ENCODE results near the gene IMMP2L. TPM values are rescaled to one million over a fixed set of nuclear protein-coding genes. Genes with fewer than 3 reads are reported as not detected.

The IMMP2L gene
- total and polyA plus RNA-seq, 4 donors: 7.3 to 21.1 (median 12.4) TPM

DNA sequence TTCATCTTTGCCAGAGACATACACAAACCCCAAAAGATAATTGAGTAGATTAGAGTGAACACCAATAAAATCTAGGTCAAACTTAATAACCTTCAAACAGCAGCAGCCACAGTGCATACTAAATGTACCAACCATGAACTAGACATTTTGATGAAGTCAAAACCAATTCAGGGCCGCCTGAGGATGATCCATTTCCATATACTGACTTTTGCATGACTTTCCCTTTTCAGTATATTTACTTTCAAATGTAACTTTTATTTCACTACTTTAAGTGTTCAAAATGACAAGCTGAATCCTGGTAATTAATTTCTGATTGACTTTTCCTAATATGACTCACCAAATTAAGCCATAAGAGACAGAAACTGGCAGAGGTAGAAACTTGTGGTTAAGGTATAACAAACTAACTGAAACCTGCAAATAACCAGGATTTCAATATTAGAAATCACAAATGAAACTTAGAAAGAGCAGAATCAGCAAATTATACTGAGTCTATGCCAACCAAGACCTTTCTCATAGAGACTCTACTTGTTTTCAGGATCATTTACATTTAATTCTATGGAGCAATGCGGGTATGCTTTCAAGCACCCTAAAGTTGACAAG is 643.2 kb downstream of the IMMP2L start:
- Histone ChIP-seq H3K36me3 (ENCODE audit: control insufficient read depth in 4 of 4, insufficient read depth in 3 of 4, low read depth in 1 of 4, low read length in 3 of 4) (no peaks in the 10 kb centered on the region), H3K4me3 (ENCODE audit: low read depth in 1 of 3, low read length in 3 of 3) (no peak overlapping the region), H3K27me3 (ENCODE audit: control insufficient read depth in 4 of 4, insufficient read depth in 4 of 4, low read length in 3 of 4) (no peaks in the 10 kb centered on the region), H3K9ac (ENCODE audit: low read depth in 1 of 2, low read length in 2 of 2) (no peak overlapping the region), H3K4me1 (ENCODE audit: control insufficient read depth in 4 of 4, insufficient read depth in 4 of 4, low read length in 3 of 4) (no peaks in the 10 kb centered on the region), H3K27ac (ENCODE audit: low read depth in 1 of 2, low read length in 2 of 2) (no peak overlapping the region), H3K9me3 (ENCODE audit: control insufficient read depth in 4 of 4, low read length in 3 of 4) (no peaks in the 10 kb centered on the region)
- 92% methylated on average over 2 of the region's 2 CpGs for WGBS
- TF ChIP-seq RAD21 (IDR thresholded peaks at IDR 0.05) (no peak), TAF1 (conservative IDR thresholded peaks at IDR 0.05) (no peak), SP1 (IDR thresholded peaks at IDR 0.05) (no peak), FOXA1 (IDR thresholded peaks at IDR 0.05) (no peak), HNF4A (conservative IDR thresholded peaks at IDR 0.05) (no peak)
- TF ChIP-seq, protein P1, sequence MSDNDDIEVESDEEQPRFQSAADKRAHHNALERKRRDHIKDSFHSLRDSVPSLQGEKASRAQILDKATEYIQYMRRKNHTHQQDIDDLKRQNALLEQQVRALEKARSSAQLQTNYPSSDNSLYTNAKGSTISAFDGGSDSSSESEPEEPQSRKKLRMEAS (IDR thresholded peaks at IDR 0.05): no peak
- DNase-seq (ENCODE audit: low spot score): no peak

DNA sequence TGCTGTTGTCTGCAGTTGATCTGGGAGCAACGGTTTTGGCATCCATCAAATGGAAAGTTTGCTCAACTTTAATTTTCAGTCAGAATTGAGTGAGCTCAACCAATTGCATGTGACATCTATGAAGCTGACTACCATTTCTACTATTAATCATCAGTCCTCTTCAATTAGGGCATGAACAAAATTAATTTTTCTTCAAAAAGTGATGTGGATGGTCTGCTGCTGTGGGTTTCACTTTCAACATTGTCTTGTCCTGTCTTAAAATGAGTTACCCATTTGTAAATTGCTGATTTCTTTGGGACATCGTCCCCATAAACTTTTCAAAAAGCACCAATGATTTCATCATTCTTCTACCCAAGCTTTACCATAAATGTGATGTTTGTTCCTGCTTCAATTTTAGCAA is 648.0 kb downstream of the IMMP2L start:
- 84% methylated on average over 2 of the region's 2 CpGs for WGBS
- TF ChIP-seq EGR1 (IDR thresholded peaks at IDR 0.05; ENCODE audit: low read depth in 2 of 2) (no peak), RAD21 (IDR thresholded peaks at IDR 0.05) (no peak), FOXA2 (IDR thresholded peaks at IDR 0.05) (no peak), HNF4A (conservative IDR thresholded peaks at IDR 0.05) (no peak), JUND (IDR thresholded peaks at IDR 0.05) (no peak), TAF1 (conservative IDR thresholded peaks at IDR 0.05) (no peak), NR2F2 (IDR thresholded peaks at IDR 0.05) (no peak), GABPA (IDR thresholded peaks at IDR 0.05 in 1 of 2, conservative IDR thresholded peaks at IDR 0.05 in 1 of 2) (no peak), YY1 (IDR thresholded peaks at IDR 0.05) (no peak), HNF4G (IDR thresholded peaks at IDR 0.05) (no peak), RXRA (IDR thresholded peaks at IDR 0.05) (no peak), SP1 (IDR thresholded peaks at IDR 0.05) (no peak), FOXA1 (IDR thresholded peaks at IDR 0.05) (no peak)
- TF ChIP-seq, protein P2, sequence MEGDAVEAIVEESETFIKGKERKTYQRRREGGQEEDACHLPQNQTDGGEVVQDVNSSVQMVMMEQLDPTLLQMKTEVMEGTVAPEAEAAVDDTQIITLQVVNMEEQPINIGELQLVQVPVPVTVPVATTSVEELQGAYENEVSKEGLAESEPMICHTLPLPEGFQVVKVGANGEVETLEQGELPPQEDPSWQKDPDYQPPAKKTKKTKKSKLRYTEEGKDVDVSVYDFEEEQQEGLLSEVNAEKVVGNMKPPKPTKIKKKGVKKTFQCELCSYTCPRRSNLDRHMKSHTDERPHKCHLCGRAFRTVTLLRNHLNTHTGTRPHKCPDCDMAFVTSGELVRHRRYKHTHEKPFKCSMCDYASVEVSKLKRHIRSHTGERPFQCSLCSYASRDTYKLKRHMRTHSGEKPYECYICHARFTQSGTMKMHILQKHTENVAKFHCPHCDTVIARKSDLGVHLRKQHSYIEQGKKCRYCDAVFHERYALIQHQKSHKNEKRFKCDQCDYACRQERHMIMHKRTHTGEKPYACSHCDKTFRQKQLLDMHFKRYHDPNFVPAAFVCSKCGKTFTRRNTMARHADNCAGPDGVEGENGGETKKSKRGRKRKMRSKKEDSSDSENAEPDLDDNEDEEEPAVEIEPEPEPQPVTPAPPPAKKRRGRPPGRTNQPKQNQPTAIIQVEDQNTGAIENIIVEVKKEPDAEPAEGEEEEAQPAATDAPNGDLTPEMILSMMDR (IDR thresholded peaks at IDR 0.05; ENCODE audit: low read depth, low read length, missing input control): no peak
- TF ChIP-seq, protein P1 (IDR thresholded peaks at IDR 0.05): no peak
- TF ChIP-seq, protein P3, sequence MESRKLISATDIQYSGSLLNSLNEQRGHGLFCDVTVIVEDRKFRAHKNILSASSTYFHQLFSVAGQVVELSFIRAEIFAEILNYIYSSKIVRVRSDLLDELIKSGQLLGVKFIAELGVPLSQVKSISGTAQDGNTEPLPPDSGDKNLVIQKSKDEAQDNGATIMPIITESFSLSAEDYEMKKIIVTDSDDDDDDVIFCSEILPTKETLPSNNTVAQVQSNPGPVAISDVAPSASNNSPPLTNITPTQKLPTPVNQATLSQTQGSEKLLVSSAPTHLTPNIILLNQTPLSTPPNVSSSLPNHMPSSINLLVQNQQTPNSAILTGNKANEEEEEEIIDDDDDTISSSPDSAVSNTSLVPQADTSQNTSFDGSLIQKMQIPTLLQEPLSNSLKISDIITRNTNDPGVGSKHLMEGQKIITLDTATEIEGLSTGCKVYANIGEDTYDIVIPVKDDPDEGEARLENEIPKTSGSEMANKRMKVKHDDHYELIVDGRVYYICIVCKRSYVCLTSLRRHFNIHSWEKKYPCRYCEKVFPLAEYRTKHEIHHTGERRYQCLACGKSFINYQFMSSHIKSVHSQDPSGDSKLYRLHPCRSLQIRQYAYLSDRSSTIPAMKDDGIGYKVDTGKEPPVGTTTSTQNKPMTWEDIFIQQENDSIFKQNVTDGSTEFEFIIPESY (IDR thresholded peaks at IDR 0.05): no peak
- TF ChIP-seq, protein P4, sequence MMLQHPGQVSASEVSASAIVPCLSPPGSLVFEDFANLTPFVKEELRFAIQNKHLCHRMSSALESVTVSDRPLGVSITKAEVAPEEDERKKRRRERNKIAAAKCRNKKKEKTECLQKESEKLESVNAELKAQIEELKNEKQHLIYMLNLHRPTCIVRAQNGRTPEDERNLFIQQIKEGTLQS (IDR thresholded peaks at IDR 0.05): no peak
- TF ChIP-seq, protein P5, sequence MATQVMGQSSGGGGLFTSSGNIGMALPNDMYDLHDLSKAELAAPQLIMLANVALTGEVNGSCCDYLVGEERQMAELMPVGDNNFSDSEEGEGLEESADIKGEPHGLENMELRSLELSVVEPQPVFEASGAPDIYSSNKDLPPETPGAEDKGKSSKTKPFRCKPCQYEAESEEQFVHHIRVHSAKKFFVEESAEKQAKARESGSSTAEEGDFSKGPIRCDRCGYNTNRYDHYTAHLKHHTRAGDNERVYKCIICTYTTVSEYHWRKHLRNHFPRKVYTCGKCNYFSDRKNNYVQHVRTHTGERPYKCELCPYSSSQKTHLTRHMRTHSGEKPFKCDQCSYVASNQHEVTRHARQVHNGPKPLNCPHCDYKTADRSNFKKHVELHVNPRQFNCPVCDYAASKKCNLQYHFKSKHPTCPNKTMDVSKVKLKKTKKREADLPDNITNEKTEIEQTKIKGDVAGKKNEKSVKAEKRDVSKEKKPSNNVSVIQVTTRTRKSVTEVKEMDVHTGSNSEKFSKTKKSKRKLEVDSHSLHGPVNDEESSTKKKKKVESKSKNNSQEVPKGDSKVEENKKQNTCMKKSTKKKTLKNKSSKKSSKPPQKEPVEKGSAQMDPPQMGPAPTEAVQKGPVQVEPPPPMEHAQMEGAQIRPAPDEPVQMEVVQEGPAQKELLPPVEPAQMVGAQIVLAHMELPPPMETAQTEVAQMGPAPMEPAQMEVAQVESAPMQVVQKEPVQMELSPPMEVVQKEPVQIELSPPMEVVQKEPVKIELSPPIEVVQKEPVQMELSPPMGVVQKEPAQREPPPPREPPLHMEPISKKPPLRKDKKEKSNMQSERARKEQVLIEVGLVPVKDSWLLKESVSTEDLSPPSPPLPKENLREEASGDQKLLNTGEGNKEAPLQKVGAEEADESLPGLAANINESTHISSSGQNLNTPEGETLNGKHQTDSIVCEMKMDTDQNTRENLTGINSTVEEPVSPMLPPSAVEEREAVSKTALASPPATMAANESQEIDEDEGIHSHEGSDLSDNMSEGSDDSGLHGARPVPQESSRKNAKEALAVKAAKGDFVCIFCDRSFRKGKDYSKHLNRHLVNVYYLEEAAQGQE (IDR thresholded peaks at IDR 0.05): no peak

More for the DNA sequence above, 648.0 kb downstream of the IMMP2L start:
- no peaks in the 10 kb centered on the region for H3K27me3 ChIP-seq (ENCODE audit: control insufficient read depth in 4 of 4, insufficient read depth in 4 of 4, low read length in 3 of 4)
- no peak overlapping the region for H3K27ac ChIP-seq (ENCODE audit: low read depth in 1 of 2, low read length in 2 of 2)
- H3K36me3 ChIP-seq (ENCODE audit: control insufficient read depth in 4 of 4, insufficient read depth in 3 of 4, low read depth in 1 of 4, low read length in 3 of 4): no peaks in the 10 kb centered on the region
- peaks cover 0 to 1% (median 0%) of the 10 kb centered on the region in 4 donors for H3K4me1 ChIP-seq (ENCODE audit: control insufficient read depth in 4 of 4, insufficient read depth in 4 of 4, low read length in 3 of 4)
- no peaks in the 10 kb centered on the region for H3K9me3 ChIP-seq (ENCODE audit: control insufficient read depth in 4 of 4, low read length in 3 of 4)
- no peak overlapping the region for H3K9ac ChIP-seq (ENCODE audit: low read depth in 1 of 2, low read length in 2 of 2)
- H3K4me3 ChIP-seq (ENCODE audit: low read depth in 1 of 3, low read length in 3 of 3): no peak overlapping the region
- no peak for DNase-seq (ENCODE audit: low spot score)

Measured in liver (tissue), 9 donors.